ENCODE measurements around the gene NR3C2. TPM values are rescaled to one million over a fixed set of nuclear protein-coding genes. Genes with fewer than 3 reads are reported as not detected.

NR3C2 gene
- 0.81 and 2.4 TPM in 2 replicates for total RNA-seq

GRCh38 chr4:148441986-148442831 is at the start of gene NR3C2:
NR3C2 (minus strand) TSS chr4:148442414.

